Limb (tissue), 2 donors: ENCODE measurements around the gene CDH8.
"Not testable (repeated sequence)": the region's sequence is repeated elsewhere in the genome, so short reads cannot be mapped to it uniquely, and the experiment has no call there.

ENCODE experiments used
- DNase-seq, 2 donors: peaks; one replicate each; pipeline ENCODE4 v3.0.0-alpha.2; 2016; ENCODE audit errors: extremely low spot score in 2 of 2

CDH8 gene

DNA sequence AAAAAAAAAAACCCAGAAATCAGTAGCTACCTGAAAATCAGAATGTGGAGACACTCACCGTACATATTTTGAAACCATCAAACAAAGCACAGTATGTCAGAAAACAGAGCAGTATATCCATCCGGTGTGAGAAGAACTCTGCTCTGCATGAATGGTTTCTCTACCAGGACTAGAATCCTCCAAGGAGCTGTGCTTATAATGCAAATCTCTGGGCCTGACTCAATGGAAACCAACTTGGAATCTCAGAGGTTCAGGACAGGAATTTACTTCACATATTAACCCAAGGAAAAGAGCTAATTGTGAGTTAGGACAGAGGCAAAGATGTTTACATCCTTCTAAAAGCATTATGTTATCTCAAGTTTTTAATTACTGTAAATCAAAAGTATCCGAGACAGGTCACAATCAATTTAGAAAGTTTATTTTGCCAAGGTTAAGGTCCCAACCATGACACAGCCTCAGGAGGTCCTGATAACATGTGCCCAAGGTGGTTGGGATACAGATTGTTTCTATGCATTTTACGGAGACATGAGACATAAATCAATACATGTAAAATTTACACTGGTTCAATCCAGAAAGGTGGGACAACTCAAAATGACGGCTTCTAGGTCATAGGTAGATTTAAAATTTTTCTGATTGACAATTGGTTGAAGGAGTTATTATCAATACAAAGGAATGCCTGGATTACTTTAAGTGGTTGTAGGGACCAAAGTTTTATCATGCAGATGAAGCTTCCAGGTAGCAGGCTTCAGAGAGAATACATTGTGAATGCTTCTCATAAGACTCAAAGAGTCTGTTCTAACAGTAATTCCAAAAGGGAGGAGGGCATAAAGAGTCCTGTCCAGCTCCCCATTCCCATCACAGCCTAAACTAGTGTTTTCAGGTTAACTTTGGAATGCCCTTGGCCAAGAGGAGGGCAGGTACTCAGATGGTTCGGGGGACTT is 164.1 kb downstream of the CDH8 start:
- DNase-seq = no peak

GRCh38 chr16:61862221-61863155 is 173.8 kb downstream of the CDH8 start:
- no peak for DNase-seq

GRCh38 chr16:61858988-61859387 is 177.2 kb downstream of the CDH8 start:
- DNase-seq = no peak

- DNase-seq = no peak
Observed at GRCh38 chr16:61842666-61843065, 193.6 kb downstream of the CDH8 start.

- no peak for DNase-seq
Observed at GRCh38 chr16:61836804-61837393, 199.3 kb downstream of the CDH8 start.

DNA sequence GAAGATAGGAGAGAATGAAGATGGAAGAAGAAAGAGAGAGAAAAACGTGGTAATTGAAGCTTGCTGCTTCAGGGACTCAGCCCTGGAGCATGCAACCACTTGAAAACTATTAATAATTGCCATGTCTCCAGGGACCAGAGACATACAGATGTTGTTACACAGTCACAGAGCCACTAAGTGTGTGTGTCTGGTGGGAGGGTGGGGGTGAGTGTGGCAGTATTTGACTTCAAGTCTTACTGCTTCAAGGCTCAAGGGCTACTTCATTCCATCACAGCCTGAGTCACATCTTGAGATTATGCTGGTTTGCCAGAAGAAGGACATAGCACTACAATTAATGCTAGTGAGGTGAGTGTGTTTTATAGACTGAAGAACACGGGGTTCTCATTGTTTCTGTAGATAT is 202.2 kb downstream of the CDH8 start:
- DNase-seq = no peak

GRCh38 chr16:61831351-61831917 is 204.8 kb downstream of the CDH8 start:
- DNase-seq = no peak

- no peak for DNase-seq
Observed at GRCh38 chr16:61829631-61830030, 206.6 kb downstream of the CDH8 start.

DNA sequence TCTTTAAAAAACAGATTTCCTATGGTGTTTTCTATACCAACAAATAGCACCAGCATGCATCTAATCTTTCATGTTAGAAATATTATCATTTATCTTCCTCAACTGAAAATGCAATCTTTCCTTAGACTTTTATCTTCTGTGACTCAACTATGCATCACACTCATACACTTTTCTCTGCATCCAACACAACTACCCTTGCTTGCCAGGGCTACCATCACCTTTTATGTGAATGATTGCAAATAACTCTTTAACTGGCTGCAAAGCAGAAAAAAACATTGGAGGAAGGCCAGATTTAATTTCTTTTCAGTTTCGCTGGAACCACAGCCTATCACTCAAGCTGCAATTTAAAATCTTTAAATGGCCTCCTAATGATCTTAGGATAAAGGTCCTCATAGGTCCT is 212.9 kb downstream of the CDH8 start:
- DNase-seq = no peak

DNA sequence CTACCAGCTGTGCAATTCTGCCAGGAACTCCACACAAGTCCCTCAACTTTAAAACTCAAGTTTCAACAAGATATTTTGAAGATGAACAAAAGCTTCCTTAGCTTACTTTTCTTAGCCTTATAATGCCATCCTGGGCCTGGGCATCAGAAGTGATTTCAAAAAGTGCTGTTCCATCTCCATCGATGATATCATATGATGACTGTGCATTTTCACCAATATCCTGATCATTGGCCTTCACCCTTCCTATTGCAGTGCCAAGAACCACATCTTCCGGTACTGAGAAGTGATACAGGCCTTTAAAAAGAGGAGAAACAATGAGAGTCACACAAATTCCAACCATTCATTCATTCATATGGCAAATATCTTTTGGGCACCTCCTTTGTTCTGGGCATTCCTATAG is 215.4 kb downstream of the CDH8 start:
- no peak for DNase-seq

GRCh38 chr16:61820398-61820797 is 215.8 kb downstream of the CDH8 start:
- no peak for DNase-seq

- no peak for DNase-seq
Observed at GRCh38 chr16:61818850-61819249, 217.4 kb downstream of the CDH8 start.

DNA sequence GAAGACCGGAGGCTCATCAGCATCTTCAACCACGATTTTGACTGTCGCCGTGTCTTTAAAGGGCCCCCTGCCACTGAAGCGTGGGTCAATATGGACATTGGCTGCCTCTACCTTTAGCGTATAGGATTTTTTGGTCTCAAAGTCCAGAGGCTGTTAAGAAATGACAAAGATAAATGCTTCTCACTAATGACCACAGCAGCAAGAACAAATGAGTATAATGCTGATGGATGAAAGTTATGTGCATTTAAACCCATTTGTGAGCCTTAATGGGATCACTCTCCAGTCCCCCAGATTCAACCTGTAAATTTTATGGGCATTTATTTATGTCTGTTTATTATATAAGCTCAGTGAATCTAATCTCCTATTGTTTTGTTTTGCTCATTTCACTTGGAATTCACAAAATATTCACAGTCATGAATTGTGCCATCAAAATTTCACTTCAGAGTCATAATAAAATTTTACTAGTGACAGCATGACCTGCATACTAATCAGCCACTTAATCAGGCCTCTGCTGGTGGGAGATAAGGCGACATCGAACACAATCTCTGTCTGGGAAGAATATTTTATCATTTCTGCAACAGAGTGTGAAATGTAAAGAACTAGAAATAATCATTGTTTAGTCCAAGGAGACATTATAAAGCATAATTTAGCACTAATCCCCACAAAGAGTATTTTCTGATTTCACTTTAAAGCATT is 218.5 kb downstream of the CDH8 start:
- no peak for DNase-seq

DNA sequence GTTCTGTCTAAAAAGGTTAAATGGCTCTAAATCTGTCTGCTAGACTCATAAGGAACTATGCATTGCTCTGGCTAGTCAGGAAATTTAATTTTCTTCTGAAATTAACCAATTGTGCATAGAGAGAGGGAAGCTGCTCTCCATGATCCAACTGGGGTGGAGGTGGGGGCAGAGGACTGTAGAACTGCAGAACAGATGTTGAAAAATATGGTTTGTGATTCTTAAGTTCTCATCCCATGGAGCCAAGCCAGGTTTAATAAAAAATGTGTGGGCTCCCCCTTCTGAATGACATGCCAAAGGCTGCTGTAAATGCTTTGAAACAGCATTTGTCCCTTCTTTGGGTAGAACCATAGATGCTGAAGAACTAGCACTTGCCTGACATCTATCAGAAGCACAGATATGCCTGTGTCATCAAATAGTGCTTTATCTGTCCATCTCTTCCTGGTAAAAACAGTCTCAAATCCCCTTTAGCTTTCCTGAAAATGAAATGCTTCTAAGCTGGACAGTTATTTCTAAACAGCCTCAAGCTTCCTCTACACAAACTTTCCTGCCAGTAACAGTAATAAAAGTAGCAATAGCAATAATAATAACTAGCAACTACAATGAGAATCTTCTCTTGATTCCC is 221.4 kb downstream of the CDH8 start:
- DNase-seq = no peak

GRCh38 chr16:61813339-61813738 is 222.9 kb downstream of the CDH8 start:
- DNase-seq = no peak

- DNase-seq = no peak
Observed at GRCh38 chr16:61812251-61812650, 224.0 kb downstream of the CDH8 start.

GRCh38 chr16:61807551-61807950 is 228.7 kb downstream of the CDH8 start:
- no peak for DNase-seq

- DNase-seq = not testable (repeated sequence)
Observed at GRCh38 chr16:61801217-61801616, 235.0 kb downstream of the CDH8 start.

GRCh38 chr16:61798741-61799140 is 237.5 kb downstream of the CDH8 start:
- no peak for DNase-seq

- DNase-seq = no peak
Observed at GRCh38 chr16:61797961-61798507, 238.2 kb downstream of the CDH8 start.
